Activated CD8-positive, alpha-beta T cell treated with anti-CD3 and anti-CD28 coated beads, Interleukin-2, amount 10 ng/mL, durations not matched to agents 7 days and 5 days (primary cell): Measurements from ENCODE around the gene DGKG. TPM values are rescaled to one million over a fixed set of nuclear protein-coding genes. Genes with fewer than 3 reads are reported as not detected.

Source experiments
- ATAC-seq: fragments of 150-1000 bp; cut with Tn5 transposase; one replicate; pipeline ENCODE4 v1.10.0; 2021; ENCODE audit warnings: moderate library complexity
- CTCF ChIA-PET: fragments of 350-600 bp; sonication (Branson Sonifier 250); formaldehyde crosslinking; loops from one replicate; lab custom pipeline; 2021; ENCODE audit warnings: antibody characterized with exemption; lab: Charles Lee
- POLR2A ChIA-PET: fragments of 350-600 bp; sonication (Branson Sonifier 250); formaldehyde crosslinking; loops from one replicate; lab custom pipeline; 2021; ENCODE audit warnings: antibody characterized with exemption; lab: Charles Lee
- DNase-seq: peaks from one replicate; pipeline ENCODE4 v3.0.0-alpha.2; 2020
- H3K27ac Mint-ChIP-seq: one replicate; pipeline ENCODE4 v1.8.0; 2021; ENCODE audit warnings: mild to moderate bottlenecking, mixed read lengths
- H3K27me3 Mint-ChIP-seq: one replicate; pipeline ENCODE4 v1.8.0; 2021; ENCODE audit warnings: low read depth, mixed read lengths
- H3K36me3 Mint-ChIP-seq: one replicate; pipeline ENCODE4 v1.8.0; 2021; ENCODE audit warnings: low read depth, mixed read lengths
- H3K4me1 Mint-ChIP-seq: one replicate; pipeline ENCODE4 v1.8.0; 2021; ENCODE audit warnings: low read depth, mixed read lengths
- H3K4me3 Mint-ChIP-seq: one replicate; pipeline ENCODE4 v1.8.0; 2021; ENCODE audit warnings: mild to moderate bottlenecking, mixed read lengths
- H3K9me3 Mint-ChIP-seq: one replicate; pipeline ENCODE4 v1.8.0; 2022; ENCODE audit warnings: mixed read lengths; ENCODE audit not compliant: insufficient read depth
- total RNA-seq, 2 experiments: library from RNA; stranded (reverse); gene quantifications; one replicate each; pipeline ENCODE4 v1.2.3, GENCODE V29; 2021

Gene DGKG
- total RNA-seq, 2 experiments from 2014 or later = 0.37 to 0.42 TPM

DNA sequence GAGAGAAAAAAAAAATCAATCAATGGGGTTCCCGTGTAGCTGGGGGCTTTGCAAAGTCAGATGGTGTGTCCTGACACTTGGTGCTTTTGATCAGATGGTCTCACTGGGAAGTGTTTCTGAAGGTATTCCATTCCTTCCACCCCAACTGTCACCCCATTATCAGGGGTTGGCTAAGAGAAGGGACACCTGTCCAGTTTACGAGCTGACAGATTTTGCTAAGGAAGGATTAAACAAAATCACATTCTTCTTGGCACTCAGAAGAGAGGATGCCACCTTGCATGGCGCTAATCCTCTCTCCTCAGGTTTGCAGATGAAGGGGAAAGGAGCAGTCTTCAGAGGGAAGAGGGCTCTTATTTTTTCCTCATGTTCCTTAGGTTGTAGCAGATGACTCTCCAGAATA, 149.4 kb downstream of the DGKG start:
- no peaks in the 10 kb centered on the region for H3K9me3 Mint-ChIP-seq
- ChIA-PET POLR2A (no interaction called here), CTCF (interaction anchor here (1.1 to 1.5 kb wide), 2 partner anchors 47 to 269 kb away, joined by 3 to 4 read pairs; no protein-coding TSS in a partner anchor)
- no peak overlapping the region for H3K27ac Mint-ChIP-seq
- ATAC-seq (no peak), DNase-seq (no peak)
- no peak overlapping the region for H3K4me3 Mint-ChIP-seq
- no peaks in the 10 kb centered on the region for H3K36me3 Mint-ChIP-seq
- peaks cover 30% of the 10 kb centered on the region for H3K27me3 Mint-ChIP-seq
- H3K4me1 Mint-ChIP-seq = peaks cover 28% of the 10 kb centered on the region

- H3K27me3 Mint-ChIP-seq = peaks cover 27% of the 10 kb centered on the region
Measured at GRCh38 chr3:186210852-186211500, 151.1 kb downstream of the DGKG start.

DNA sequence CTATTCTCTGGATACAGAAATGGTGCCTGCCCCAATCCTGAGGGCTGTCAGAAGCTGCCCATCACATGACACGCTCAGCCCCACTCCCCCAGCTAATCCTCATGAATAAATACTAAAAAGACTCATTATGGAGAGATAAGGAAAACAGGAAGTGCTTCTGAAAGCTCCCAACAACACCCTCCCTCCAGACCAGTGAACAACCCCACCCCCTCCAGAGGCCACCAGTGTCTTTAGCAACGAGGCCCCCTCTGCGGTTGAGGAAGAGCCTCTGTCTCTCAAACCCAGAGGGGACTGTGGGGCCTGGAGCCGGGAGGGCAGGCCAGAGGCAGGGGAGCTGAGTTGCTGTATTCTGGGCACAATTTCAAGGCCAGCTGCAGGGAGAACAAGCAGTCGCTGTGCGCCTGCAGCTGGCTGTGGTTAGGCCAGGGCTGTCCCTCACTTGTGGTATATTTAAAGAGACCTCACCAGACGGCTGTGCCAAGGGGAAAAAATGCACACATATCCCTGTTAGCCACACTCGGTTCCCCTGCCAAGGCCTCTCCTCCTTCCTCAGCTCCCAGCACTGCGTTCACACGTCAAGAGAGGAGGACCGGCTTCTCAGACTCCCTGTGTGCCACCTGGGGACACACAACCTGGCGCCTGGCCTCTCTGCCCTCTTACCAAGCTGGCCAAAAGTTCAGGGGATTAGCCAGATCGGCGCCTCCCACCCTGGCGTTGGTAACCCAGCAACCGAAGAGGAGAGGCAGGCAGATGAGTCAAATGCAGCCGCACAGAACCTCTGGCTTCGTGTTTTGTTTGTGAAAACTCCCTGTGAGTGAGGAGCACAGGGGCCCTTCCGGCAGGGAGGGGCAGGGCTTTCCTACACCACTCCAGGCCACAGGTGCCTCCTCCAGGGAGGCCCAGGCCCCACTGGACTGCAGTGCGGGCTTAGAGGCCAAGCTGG, 152.0 kb downstream of the DGKG start:
- CTCF ChIA-PET = interaction anchor here (0.8 kb wide), 1 partner anchor 331 kb away, joined by 3 read pairs; no protein-coding TSS in a partner anchor
- Mint-ChIP-seq H3K27ac (no peak overlapping the region), H3K9me3 (no peaks in the 10 kb centered on the region), H3K4me1 (peaks cover 15% of the 10 kb centered on the region), H3K27me3 (peaks cover 24% of the 10 kb centered on the region), H3K36me3 (no peaks in the 10 kb centered on the region), H3K4me3 (no peak overlapping the region)
- ATAC-seq (peak; percentile 39), DNase-seq (no peak)
- POLR2A ChIA-PET = no interaction called here

More at GRCh38 chr3:186210852-186211500, 151.1 kb downstream of the DGKG start:
- ChIA-PET CTCF (no interaction called here), POLR2A (no interaction called here)
- Mint-ChIP-seq H3K27ac (no peak overlapping the region), H3K4me1 (peaks cover 15% of the 10 kb centered on the region), H3K4me3 (no peak overlapping the region), H3K36me3 (no peaks in the 10 kb centered on the region), H3K9me3 (no peaks in the 10 kb centered on the region)
- DNase-seq = no peak
- no peak for ATAC-seq

- ChIA-PET POLR2A (interaction anchor here (0.6 kb wide), 1 partner anchor 273 kb away, joined by 3 read pairs; no protein-coding TSS in a partner anchor), CTCF (interaction anchor here (0.8 to 1.1 kb wide), 2 partner anchors 16 to 205 kb away, joined by 3 read pairs; no protein-coding TSS in a partner anchor)
- no peak for ATAC-seq
Measured at GRCh38 chr3:186208296-186208989, 153.6 kb downstream of the DGKG start.

GRCh38 chr3:186207515-186207914, 154.5 kb downstream of the DGKG start:
- Mint-ChIP-seq H3K27me3 (peaks cover 18% of the 10 kb centered on the region), H3K27ac (no peak overlapping the region), H3K9me3 (no peaks in the 10 kb centered on the region), H3K4me1 (peaks cover 15% of the 10 kb centered on the region), H3K4me3 (no peak overlapping the region), H3K36me3 (no peaks in the 10 kb centered on the region)
- ATAC-seq = no peak
- CTCF ChIA-PET = interaction anchor here (0.6 kb wide), 1 partner anchor 22 kb away, joined by 3 read pairs; no protein-coding TSS in a partner anchor
- DNase-seq = no peak
- POLR2A ChIA-PET = interaction anchor here (0.6 kb wide), 1 partner anchor 272 kb away, joined by 3 read pairs; no protein-coding TSS in a partner anchor

More at GRCh38 chr3:186208296-186208989, 153.6 kb downstream of the DGKG start:
- DNase-seq = no peak
- H3K27ac Mint-ChIP-seq = no peak overlapping the region
- H3K9me3 Mint-ChIP-seq = no peaks in the 10 kb centered on the region
- peaks cover 17% of the 10 kb centered on the region for H3K27me3 Mint-ChIP-seq
- H3K36me3 Mint-ChIP-seq = no peaks in the 10 kb centered on the region
- no peak overlapping the region for H3K4me3 Mint-ChIP-seq
- H3K4me1 Mint-ChIP-seq = peaks cover 15% of the 10 kb centered on the region

DNA sequence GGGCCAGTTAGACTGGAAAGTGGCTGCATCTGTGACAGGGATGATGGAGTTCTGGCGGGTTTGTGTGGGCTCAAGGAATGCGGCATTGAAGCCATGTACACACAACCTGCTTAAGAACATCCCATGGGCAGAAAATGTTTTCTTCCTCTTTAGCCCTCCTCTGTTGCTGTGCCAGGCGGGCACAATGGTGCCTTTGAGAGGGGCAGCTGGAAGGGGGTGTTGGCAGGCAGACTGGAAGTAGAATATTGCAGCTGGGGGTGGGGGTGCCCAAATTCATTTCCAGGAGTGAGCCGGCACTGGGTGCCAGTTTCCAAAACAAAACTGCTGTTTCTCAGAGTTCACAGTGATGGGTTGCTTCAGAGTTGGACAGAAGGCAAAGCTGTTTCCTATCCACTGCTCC, 161.3 kb downstream of the DGKG start:
- no peaks in the 10 kb centered on the region for H3K4me1 Mint-ChIP-seq
- ChIA-PET POLR2A (no interaction called here), CTCF (interaction anchor here (1.0 kb wide), 1 partner anchor 16 kb away, joined by 3 read pairs; no protein-coding TSS in a partner anchor)
- H3K4me3 Mint-ChIP-seq = no peak overlapping the region
- H3K27ac Mint-ChIP-seq = no peak overlapping the region
- no peak for DNase-seq
- peaks cover 22% of the 10 kb centered on the region for H3K27me3 Mint-ChIP-seq
- ATAC-seq = no peak
- H3K36me3 Mint-ChIP-seq = no peaks in the 10 kb centered on the region
- no peaks in the 10 kb centered on the region for H3K9me3 Mint-ChIP-seq

- Mint-ChIP-seq H3K4me1 (peaks cover 4% of the 10 kb centered on the region), H3K27me3 (peaks cover 33% of the 10 kb centered on the region), H3K4me3 (no peak overlapping the region), H3K9me3 (no peaks in the 10 kb centered on the region), H3K36me3 (no peaks in the 10 kb centered on the region), H3K27ac (no peak overlapping the region)
- no peak for ATAC-seq
- ChIA-PET POLR2A (no interaction called here), CTCF (no interaction called here)
- no peak for DNase-seq
Measured at GRCh38 chr3:186198442-186198841, 163.6 kb downstream of the DGKG start.

DNA sequence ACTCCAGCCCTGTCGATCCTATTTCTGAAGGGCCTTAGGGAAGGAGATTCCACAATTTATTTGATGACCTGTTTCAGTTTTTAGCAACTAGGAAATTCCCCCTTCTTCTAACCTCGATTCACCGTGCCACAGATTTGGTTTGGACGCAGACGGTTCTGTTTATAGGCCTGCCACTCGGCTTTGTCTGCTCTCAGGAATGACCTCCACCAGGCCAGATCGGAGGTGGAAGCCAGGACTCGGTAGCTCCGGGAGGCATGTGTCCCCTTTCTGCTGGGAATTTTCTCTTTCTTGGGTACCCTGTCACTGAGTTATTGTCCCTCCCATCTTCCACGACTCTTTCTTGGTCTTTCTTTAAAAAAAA, 167.6 kb downstream of the DGKG start:
- H3K27ac Mint-ChIP-seq = no peak overlapping the region
- H3K4me1 Mint-ChIP-seq = peaks cover 4% of the 10 kb centered on the region
- no peak overlapping the region for H3K4me3 Mint-ChIP-seq
- no peaks in the 10 kb centered on the region for H3K9me3 Mint-ChIP-seq
- ChIA-PET CTCF (no interaction called here), POLR2A (no interaction called here)
- DNase-seq = no peak
- no peak for ATAC-seq
- H3K36me3 Mint-ChIP-seq = no peaks in the 10 kb centered on the region
- H3K27me3 Mint-ChIP-seq = peaks cover 43% of the 10 kb centered on the region

- Mint-ChIP-seq H3K27me3 (peaks cover 47% of the 10 kb centered on the region), H3K27ac (no peak overlapping the region), H3K4me1 (peaks cover 4% of the 10 kb centered on the region), H3K36me3 (no peaks in the 10 kb centered on the region), H3K4me3 (no peak overlapping the region), H3K9me3 (no peaks in the 10 kb centered on the region)
- ChIA-PET CTCF (no interaction called here), POLR2A (no interaction called here)
- no peak for DNase-seq
- no peak for ATAC-seq
Measured at GRCh38 chr3:186193534-186194450, 168.2 kb downstream of the DGKG start.

GRCh38 chr3:186192823-186193222, 169.2 kb downstream of the DGKG start:
- no peak for DNase-seq
- Mint-ChIP-seq H3K27me3 (peaks cover 53% of the 10 kb centered on the region), H3K27ac (no peak overlapping the region), H3K36me3 (no peaks in the 10 kb centered on the region), H3K9me3 (no peaks in the 10 kb centered on the region), H3K4me1 (peaks cover 4% of the 10 kb centered on the region), H3K4me3 (no peak overlapping the region)
- no peak for ATAC-seq
- ChIA-PET CTCF (no interaction called here), POLR2A (no interaction called here)

DNA sequence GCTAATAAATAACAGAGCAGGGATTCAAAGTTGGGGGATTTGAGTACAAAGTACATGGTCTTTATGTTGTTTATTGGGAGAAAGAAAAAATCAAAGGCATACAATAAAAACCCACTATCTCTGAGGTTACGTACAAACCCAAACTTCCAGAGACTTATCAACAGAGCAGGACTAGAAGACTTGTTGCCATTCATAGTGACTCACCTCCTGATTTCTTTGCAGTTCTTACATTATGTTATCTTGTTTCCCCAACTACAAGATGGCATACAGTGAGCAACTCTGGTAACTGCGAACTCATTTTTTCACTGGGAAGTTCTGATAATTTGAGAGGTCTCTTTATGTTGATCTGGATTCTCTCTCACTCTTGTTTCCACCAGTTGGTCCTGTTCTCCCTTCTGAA, 172.5 kb downstream of the DGKG start:
- H3K4me1 Mint-ChIP-seq = peaks cover 23% of the 10 kb centered on the region
- POLR2A ChIA-PET = no interaction called here
- H3K27me3 Mint-ChIP-seq = peaks cover 47% of the 10 kb centered on the region
- DNase-seq = no peak
- no peak for ATAC-seq
- H3K36me3 Mint-ChIP-seq = no peaks in the 10 kb centered on the region
- CTCF ChIA-PET = no interaction called here
- no peak overlapping the region for H3K4me3 Mint-ChIP-seq
- no peak overlapping the region for H3K27ac Mint-ChIP-seq
- H3K9me3 Mint-ChIP-seq = no peaks in the 10 kb centered on the region
